ENCODE results near the gene JMJD1C.

- TF ChIP-seq CTCF (conservative IDR thresholded peaks at IDR 0.05; ENCODE audit: low read length) = no peak
- TF ChIP-seq EZH2phosphoT487 (IDR thresholded peaks at IDR 0.05; ENCODE audit: borderline replicate concordance, low read depth, low read length) = no peak
Observed at GRCh38 chr10:63199716-63200115, 266.1 kb downstream of the JMJD1C start.
